SKM-1 (cell line): Measurements from ENCODE around the gene CCT6A.
A peak's percentile ranks its signal among the peaks of the same experiment; 100 is the strongest.
"Not testable (repeated sequence)": the region's sequence is repeated elsewhere in the genome, so short reads cannot be mapped to it uniquely, and the experiment has no call there.

ENCODE experiments used
- DNase-seq: peaks from one replicate; lab custom pipeline; 2025; ENCODE audit not compliant: unreplicated experiment; lab: John Stamatoyannopoulos, UW

The CCT6A gene

GRCh38 chr7:56097700-56098099 lies 46.1 kb downstream of the CCT6A start:
- DNase-seq: no peak

- DNase-seq: not testable (repeated sequence)
Observed at GRCh38 chr7:56098187-56099008, 46.8 kb downstream of the CCT6A start.

DNA sequence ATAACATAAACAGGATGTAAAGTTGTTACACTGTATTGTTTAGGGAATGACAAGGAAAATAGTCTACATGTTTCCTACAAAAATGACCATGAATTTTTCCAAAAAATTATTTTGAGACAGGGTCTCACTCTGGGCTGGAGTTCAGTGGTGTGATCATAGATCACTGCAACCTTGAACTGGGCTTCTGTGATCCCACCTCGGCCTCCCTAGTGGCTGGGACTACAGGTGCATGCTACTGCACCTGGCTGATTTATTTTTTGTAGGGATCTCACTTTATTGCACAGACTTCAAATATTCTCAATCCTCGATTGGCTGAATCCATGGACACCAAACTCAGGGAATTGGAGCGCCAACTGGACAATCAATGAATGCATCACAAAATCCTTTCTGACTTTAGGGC lies 48.1 kb downstream of the CCT6A start:
- no peak for DNase-seq

DNA sequence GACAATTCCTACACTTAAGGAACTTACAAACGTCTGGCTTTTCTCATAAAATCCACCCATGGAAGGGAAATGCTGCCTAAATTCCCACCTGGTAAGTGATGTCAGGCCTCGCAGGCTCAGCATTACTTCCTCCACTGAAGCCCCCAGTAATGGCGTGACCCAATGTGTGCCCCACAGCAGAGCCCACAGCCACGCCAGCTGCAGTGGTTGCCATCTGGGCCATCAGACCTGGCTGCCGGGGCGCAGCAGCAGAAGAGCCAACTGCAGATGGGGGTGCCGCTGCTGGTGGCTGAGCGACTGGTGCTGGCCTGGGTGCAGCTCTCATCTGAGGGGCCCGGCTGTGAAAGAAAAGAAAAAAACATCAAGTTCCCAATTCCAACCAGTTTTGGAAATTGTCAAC lies 52.6 kb downstream of the CCT6A start:
- DNase-seq: not testable (repeated sequence)

- no peak for DNase-seq
Observed at GRCh38 chr7:56105508-56105907, 53.9 kb downstream of the CCT6A start.

DNA sequence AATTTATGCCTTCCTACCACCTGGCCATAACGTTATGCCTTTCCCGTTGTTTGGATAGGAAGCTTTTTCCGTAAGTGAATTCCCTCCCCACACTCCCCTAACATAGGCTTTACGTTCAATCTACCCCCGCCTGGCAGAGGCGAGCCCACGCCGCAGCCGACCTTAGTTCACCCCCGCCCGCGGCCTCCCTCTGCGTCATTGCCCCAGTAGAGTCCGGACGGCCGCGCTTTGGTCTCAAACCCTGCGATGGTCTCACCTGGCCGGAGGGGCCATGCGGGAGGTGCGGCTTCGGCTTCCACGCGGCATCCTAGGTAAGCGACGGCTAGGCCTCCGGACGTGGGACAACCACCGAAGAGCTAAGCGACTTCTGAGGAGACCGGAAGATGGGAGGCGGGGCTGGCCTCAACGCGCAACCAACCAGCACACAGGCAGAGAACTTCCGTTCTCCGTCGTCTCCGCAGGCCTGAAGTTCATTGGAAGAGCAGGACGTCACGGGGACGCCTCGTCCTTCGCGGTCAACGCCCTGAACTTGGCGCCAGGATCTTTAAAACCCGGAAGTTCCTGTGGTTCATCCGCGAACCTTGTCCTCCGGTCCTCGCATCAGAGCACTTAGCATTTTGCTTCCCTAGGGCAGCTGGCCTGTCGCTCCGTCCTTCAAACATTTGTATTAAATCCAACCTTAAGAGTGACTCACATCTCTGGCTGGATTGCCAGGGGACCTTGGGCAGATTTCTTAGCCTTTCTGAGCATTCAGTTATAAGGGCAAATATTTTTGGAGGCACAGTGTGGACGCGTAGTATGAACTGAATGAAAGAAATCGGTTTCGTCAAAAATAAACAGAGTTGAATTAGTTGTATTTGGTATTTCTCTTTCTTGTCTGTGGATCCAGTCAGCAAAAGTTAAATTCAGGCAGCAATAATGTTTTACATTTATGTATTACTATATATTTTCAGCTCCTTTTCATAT lies 54.8 kb downstream of the CCT6A start, which contains the start of gene CHCHD2:
Gene CHCHD2, minus strand, starts transcription at position 369 of the 966 bp plus-strand sequence. Its CDS starts 63 bp downstream, at position 306.
- peak; percentile 96 for DNase-seq

- DNase-seq: no peak
Observed at GRCh38 chr7:56107954-56108258, 56.3 kb downstream of the CCT6A start.

- no peak for DNase-seq
Observed at GRCh38 chr7:56110611-56111010, 59.0 kb downstream of the CCT6A start.

DNA sequence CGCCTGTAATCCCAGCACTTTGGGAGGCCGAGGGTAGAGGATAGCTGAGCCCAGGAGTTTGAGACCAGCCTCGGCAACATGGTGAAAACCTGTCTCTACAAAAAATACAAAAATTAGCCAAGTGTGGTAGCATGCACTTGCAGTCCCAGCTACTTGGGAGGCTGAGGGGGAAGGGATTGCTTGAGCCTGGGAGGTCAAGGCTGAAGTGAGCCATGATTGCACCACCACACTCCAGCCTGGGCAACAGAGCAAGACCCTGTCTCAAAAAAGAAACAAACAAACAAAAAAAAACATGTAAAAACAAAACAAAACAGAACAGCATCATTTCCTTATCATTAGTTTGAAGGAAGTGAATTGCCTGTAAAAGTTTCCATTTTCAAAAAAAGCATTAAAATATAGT lies 60.7 kb downstream of the CCT6A start:
- DNase-seq: not testable (repeated sequence)
